HPDE6-E6E7 (cell line): ENCODE measurements around the gene GHSR.

ENCODE experiments used
- DNase-seq: peaks from one replicate; pipeline ENCODE4 v3.0.0; 2011; ENCODE audit warnings: missing footprints; ENCODE audit errors: extremely low spot score

GHSR gene

GRCh38 chr3:172447611-172448579, at the start of gene GHSR:
Gene GHSR, minus strand, starts transcription at chr3:172448456. Its CDS starts 43 bp downstream, at chr3:172448413.
- no peak for DNase-seq

GRCh38 chr3:172490198-172490669, 42.0 kb upstream of the GHSR start:
- DNase-seq, result peak; percentile 52

DNA sequence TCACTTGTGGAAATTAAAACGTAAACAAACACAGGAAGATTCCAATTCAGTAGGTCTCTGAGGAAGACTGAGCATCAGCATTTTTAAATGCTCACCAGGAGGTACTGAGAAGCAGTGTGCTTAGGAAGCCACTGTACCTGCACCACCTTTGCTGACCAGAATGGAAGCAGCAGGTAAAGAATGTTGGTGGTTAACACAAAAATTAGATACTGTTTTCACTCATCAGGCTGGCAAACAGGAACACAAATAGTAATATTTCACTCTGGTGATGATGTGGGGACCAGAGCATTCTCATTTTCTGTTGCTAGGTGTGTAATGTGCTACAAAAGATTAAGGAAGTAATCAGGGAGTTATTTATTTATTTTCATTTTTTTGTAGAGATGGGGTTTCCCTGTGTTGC, 29.9 kb upstream of the GHSR start:
- DNase-seq, result no peak

GRCh38 chr3:172476347-172476746, 28.1 kb upstream of the GHSR start:
- DNase-seq, result no peak

GRCh38 chr3:172475703-172476102, 27.4 kb upstream of the GHSR start:
- no peak for DNase-seq

DNA sequence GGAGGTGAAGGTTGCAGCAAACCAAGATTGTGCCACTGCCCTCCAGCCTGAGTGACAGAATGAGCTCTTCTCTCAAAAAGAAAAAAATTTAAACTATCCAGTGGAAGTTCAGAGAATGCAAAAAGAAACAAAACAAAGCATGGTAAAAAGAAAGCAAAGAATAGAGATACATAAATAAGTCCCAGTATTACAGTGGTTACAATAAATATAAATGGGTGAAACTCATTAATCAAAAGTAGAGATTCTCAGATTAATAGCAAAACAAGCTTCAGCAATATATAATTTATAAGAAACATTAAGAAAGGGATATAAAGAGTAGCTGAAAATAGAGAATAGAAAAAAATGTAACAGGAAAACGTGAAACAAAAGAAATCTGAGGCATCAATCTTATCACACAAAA, 23.6 kb upstream of the GHSR start:
- DNase-seq, result no peak

- no peak for DNase-seq
These were observed 22.3 kb upstream of the GHSR start for GRCh38 chr3:172470588-172470987.

GRCh38 chr3:172467170-172467824, 19.0 kb upstream of the GHSR start:
- DNase-seq, result peak; percentile 52

DNA sequence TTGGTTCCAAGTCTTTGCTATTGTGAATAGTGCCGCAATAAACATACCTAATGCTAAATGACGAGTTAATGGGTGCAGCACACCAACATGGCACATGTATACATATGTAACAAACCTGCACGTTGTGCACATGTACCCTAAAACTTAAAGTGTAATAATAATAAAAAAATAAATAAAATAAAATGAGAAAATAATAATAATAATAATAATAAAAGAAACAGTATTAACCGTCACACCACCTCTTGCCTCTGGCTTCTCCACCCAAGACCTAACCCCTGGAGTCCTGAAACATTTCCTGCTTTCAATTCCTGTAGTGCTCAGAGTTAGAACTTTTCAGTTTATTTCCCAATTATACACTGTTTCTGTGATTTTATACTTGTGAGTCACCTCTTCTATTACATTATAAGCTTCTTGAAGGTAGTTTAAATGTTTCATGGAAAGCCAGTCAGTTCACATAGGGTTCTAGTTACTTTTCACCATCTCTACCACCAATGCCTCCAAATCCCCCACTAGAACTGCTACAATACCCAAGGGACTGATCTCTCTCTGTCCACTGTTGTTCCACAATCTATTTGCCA, 18.4 kb upstream of the GHSR start:
- no peak for DNase-seq

- DNase-seq, result no peak
These were observed 17.0 kb upstream of the GHSR start for GRCh38 chr3:172465281-172465680.

DNA sequence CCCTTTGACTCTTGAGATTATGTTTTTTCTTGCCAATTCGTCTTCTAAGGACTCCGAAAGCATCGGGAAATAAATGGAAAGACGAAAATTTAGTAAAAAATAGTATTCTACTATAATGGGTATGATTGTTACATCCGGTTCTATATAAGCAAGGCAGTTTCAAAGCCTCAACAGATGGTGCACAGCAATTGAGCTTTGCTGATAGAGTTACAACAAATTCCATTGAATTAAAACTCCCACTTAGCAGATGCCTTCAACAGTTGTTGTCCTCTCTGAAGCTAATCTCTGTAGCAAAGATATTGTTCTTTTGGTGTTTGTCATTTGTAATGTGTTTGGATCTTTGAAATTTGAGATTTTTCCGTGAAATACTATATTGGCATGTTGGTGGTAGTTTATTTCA, 16.1 kb upstream of the GHSR start:
- no peak for DNase-seq

DNA sequence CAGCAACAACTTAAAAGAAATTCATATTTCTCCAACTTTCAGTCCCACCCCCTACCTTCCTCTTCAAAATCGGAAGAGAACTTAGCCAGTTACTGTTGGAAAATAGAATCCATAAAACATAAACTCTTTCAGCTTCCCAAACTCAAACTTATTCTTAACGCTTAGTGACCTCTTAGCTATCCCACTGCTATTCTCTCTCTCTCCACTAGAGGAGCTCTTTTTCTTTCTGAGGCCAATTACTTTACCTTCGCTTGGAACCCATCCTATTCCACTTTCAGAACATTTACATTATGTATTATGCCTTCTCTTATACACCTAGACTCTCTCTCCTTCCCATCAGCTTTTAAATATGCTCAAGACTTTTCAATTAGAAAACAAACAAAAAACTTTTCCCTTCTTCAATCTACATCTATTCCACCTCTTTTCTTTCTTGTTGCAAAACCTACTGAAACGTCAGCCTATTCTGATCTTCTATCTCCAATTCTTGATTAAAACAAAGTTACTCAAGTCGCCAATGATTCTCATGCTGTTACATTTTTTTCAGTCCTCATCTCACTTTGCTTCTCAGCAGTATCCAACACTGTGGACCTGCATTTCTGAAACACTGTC, 13.4 kb upstream of the GHSR start:
- DNase-seq, result no peak

DNA sequence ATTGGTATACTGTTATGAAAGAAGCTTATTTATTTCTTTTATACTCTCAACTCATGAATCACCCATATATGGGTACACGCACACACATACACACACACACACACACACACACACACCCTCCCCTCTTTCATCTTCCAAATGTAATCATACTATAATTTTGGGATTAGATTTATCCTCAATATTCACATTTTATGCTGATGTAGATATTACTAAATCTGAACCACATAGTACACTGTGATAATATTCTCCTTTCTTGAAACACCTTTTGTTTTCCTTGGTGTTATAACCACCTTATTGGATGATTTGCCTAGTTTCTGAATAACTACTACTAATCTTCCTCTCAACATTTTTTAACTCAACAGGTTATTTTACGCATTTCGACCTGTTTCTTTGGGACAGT, 8.1 kb upstream of the GHSR start:
- DNase-seq, result no peak

DNA sequence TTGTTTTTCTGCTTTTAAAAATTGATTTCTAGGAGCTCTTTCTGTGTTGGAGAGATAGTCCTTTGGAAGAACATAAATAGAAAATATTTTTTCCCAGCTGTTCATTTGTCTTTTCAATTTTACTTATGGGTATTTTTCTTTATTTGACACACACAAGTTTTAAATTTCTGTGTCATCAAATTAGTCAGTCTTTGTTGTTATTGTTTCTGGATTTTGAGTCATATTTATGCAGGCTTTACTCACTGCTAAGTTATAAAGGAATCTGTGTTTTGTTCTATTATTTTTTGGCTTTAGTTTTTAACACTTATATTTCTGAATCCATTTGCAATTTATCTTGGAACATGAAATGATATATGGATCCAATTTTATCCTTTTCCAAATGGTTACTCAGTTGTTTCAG, 5.9 kb upstream of the GHSR start:
- DNase-seq, result no peak

DNA sequence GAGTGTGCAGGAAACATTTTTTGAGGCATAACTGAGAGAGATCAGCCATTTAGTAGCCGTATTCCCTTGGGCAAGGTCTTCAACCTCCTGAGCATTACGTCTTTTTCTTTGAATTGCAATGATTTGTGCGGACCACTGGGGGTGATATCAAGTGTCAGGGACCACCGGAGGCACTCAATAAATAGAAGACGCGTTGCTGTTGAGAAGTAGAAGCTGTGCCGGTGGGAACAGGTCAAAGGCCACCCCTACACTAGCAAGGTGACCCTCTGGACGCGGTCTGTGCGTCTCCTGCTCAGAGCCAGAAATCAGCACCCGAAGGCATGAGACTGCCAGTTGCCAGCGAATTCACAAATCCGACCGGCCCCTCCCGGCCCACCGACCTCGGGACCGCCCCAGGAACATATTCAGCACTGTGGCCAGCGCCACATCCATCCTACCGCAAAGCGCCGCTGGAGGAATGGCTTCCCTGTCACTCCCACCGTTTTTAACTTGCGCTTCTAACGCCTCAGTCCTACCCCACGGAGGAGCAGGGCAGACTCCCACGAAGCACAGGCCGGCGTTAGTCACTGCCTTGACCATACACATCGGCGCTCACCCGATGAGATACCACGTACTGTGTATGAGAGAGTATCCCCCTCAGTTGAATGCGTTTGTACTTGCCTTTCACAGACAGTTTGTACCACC, 1.4 kb upstream of the GHSR start:
- no peak for DNase-seq

DNA sequence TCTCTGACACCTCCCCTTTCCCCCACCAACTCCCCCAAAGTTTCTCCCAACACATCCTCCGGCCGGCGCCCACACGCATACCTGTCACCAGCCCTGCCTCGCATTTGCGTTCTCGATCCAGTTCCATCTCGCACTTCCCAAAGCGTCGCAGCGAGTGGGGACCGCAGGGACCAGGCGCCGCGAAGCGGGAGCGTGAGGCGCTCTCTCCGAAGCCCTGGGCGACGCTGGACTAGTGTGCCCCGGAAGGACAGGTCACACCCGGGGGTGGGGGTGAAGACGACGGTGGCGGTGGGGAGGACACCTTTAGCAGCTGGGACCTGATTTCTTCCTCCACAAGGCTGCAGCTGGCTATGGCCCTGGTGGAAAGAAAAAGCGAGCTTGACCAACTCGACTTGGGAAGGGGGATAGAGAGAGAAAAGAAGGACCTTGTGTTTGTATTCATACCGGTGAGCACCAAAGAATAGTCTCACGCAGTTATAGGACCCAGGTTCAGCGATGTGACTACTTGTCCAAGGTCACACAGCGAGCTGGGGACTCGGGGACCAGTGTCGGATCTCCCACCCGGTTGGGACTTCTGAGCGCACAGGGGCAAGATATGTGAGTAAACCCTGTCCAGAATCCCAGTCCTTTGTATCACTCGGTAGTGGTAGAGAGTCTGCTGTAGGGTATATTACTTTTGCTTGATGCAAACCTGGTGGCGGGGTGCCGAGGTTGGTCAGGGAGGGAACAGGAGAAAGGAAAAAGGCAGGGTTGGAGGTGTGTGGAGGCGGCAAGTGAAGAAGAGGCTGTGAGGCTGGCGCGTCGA, 607 bp upstream of the GHSR start:
- no peak for DNase-seq

DNA sequence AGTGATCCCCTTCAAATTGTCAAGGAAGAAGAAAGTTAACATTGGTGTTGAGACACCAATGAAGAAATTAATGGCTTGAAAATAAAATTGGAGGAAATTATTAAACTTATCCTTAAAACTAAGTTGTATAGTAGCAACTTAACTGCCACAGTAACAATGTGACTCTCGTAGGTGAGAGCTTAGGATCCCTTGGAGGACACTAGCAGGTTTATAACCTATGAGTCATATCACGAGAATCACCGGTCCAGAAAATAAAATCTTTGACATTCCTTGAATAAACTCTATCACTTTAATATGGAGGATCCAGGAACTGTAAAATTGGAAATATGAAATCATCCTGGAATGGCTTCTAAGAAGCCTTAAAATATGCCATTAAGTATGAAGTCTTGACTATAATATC, 2.1 kb downstream of the GHSR start:
- no peak for DNase-seq

DNA sequence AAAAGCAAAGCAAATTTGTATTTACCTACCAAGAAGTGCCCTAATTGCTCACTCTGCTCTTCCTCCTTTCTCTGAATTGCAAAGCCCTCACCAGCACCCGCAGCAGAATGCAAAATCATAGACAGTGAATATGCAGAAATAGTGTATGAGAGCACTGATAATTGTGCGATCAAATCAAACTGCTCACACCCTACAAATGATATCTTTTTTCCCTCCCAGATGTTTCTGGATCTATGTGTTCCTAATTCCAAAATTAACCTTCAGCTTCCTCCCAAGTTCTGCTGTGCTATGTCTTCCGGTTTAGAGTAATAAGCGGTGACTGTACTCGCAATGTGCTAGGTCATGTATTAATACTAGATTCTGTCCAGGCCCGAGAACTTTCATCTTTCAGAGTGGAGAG, 3.4 kb downstream of the GHSR start:
- no peak for DNase-seq

- DNase-seq, result no peak
These were observed 5.7 kb downstream of the GHSR start for GRCh38 chr3:172442606-172443005.

GRCh38 chr3:172441581-172441980, 6.7 kb downstream of the GHSR start:
- DNase-seq, result no peak

GRCh38 chr3:172438186-172438585, 10.1 kb downstream of the GHSR start:
- DNase-seq, result no peak
